ENCODE results near the gene TMEM250. TPM values are rescaled to one million over a fixed set of nuclear protein-coding genes. Genes with fewer than 3 reads are reported as not detected.

Gene TMEM250
- total and polyA plus RNA-seq, 9 of the 15 experiments (the other 6 are each of a cell fraction or from before 2014, with no cell fraction given) = 0.32 to 44.6 (median 12.2) TPM

- TF ChIP-seq ZBTB40 (IDR thresholded peaks at IDR 0.05) = peak; percentile 61; the same call in 1 of the 2 replicates
- peak; percentile 42; the same call in 1 of the 2 replicates for TF ChIP-seq ZBTB40 (CRISPR knock-in tag; IDR thresholded peaks at IDR 0.05)
Measured at GRCh38 chr9:136156209-136157120, 37.8 kb upstream of the TMEM250 start (continued).
